Measurements from ENCODE around the gene GATA1.

The GATA1 gene

DNA sequence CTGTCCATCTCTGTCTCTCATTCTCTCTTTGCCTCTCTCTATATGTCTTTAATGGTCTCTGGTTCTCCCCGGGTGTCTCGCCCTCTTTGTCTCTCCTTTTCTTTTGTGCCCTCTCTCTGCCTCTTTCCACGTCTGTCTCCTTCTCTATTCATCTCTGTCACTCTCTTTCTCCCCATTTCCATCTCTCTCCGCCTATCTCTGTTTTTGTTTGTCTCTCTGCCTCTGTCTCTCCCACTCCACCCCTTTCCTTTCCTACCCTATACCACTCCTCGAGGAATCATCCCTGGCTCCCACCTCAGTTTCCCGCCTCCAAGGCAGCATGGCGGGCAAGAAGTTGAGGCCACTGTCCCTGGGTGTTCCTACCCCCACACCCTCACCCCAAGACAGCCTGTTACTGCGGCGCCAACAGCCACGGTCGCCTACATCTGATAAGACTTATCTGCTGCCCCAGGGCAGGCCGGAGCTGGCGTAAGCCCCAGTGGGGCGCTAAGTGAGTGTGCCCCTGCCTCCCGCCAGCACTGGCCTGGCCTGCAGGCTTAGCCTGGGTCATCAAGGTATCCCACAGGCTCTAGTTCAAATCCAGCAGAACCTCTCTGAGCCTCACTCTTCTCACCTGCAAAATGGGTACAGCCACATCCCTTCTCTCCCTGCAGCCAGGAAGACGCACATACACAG, 713 bp upstream of the GATA1 start:
- DNase-seq, result no peak

DNA sequence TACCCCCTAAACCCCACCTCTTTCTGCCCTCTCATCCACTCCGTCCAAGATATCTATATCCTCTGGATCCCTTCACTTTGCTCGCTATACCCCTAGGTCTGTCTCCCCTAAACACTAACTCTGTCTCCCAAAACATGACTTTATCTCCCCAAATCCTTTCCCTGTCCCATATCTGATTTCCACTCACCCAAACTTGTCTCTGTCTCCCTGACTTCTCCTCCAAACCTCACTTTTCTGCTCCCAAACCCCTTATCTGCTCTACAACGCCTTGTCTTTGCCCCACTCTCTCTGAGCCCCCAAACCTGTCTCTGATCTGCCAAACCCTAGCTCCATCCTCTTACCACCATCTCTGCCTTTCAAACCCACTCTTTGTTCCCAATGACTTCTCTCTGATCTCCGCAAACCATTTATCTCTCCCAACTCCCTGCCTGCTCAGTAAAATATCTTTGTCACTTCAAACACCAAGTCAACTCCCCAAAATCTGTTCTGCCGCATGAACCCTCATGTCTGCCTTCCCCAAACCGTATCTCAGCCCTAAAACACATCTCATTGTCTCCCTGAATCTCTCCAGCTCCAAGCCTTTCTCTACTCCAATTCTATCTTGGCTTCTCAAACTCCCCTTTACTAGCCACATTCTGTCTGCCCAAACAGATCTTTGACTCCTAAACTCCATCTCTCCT, 575 bp downstream of the GATA1 start:
- DNase-seq, result no peak

DNA sequence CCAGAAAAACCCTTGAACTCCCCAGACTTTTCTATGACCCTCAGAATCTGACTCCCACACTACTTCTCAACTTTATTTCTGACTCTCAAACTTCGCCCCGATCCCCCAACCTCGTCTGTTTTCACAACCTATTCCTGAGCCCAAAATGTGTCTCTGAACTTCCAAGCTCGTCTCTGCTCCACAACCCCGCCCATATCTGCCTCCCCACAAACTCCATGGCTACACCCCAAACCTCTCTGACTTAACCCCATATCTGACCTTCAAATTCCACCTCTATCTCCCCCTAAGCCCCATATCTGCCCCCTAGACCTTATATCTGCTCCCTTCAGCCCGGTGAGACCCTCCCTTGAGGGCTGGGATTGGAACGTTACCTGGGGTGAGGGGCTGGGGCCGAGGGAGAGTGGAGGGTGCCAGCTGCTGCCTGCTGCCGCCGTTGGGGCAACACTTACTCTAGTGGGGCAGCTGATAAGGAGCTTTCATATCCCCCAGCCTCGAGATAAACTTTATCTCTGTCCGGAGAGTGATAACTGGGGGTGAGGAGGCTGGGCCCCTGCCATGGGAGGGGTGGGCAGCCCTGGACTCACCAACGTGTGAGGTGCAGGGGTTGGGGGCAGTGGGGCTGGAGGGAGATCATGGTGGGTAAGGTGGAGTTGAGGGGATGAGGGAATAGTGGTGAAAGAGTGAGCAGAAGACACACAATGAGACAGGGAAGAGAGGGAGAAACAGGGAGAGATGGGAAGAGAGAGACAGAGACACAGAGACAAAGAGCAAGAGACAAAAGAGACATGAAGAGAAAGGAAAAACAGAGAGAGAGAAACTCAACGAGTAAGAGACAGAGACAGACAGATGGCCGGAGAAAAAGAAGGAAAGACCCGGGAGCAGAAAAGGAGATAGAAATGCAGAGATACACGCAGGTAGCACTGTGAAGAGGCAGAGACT, 1.4 kb downstream of the GATA1 start:
- DNase-seq, result no peak

GRCh38 chrX:48789366-48790220, 3.2 kb downstream of the GATA1 start:
- no peak for DNase-seq

DNA sequence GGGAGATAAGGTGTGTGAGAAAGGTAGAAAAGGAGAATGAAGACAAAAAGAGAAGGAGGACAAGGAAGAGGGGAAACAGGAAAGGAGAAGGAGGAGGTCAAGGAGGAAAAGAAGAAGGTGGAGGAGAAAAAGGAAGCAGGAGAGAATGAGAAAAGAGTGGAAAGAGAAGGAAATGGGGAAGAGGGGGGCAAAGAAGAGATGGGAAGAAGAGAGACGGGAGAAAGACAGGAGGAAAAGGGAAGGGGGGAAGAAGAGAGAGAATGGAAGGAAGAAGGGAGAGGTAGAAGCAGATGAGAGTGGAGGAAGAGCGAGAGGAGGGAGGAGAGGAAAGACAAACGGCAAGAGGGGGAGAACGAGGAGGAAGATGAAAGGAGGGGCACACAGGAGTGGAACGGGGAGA, 4.1 kb downstream of the GATA1 start:
- no peak for DNase-seq

DNA sequence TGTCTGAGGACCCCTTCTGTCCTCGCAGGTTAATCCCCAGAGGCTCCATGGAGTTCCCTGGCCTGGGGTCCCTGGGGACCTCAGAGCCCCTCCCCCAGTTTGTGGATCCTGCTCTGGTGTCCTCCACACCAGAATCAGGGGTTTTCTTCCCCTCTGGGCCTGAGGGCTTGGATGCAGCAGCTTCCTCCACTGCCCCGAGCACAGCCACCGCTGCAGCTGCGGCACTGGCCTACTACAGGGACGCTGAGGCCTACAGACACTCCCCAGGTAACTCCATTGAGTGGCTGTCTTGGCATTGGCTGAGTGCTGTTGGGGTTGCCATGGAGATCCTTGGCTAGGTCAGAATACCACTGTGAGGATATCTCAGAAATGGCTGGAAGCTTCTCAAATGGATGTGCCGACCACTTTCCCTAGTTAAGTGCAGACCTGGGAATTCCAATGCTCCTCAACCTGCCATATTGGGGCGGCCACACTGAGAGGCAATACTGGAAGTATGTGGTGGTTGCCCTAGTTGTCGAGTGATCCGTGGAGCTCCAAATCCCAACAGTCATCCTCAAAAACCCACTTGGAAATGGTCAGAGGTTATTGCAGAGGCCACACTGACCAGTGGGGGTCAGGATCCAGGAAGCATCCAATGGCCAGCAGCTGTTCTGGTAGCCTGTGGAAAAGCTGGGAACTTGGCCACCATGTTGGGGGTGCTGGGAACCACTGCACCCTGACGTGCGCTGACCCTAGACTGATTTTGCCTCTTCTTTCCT, 4.9 kb downstream of the GATA1 start:
- no peak for DNase-seq

- DNase-seq, result no peak
Measured at GRCh38 chrX:48792219-48792618, 5.8 kb downstream of the GATA1 start.

DNA sequence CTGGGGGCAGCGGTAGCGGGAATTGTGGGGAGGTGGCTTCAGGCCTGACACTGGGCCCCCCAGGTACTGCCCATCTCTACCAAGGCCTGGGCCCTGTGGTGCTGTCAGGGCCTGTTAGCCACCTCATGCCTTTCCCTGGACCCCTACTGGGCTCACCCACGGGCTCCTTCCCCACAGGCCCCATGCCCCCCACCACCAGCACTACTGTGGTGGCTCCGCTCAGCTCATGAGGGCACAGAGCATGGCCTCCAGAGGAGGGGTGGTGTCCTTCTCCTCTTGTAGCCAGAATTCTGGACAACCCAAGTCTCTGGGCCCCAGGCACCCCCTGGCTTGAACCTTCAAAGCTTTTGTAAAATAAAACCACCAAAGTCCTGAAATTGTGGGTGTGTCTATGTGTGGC, 7.5 kb downstream of the GATA1 start:
- DNase-seq, result no peak

GRCh38 chrX:48794340-48794910, 8.0 kb downstream of the GATA1 start:
- DNase-seq, result no peak

- peak; percentile 29 for DNase-seq
Measured at GRCh38 chrX:48794911-48795515, 8.6 kb downstream of the GATA1 start.

DNA sequence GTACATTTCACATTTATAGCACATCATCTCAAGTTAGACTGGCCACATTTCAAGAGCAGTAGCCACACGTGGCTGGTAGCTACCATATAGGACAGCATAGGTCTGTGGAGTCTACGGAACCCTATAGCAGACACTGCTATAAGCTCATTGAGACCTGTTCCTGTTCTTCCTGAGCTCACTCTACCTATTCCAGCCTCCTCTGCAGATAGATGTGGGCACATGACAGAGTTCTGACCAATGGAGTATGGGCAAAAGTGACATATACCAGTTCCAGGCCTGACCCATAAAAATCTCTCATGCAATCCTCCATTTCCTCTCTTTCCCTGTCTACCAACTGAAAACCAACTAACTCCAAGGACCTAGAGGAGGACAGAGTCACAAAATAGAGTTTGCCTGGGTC, 11.9 kb downstream of the GATA1 start:
- no peak for DNase-seq

DNA sequence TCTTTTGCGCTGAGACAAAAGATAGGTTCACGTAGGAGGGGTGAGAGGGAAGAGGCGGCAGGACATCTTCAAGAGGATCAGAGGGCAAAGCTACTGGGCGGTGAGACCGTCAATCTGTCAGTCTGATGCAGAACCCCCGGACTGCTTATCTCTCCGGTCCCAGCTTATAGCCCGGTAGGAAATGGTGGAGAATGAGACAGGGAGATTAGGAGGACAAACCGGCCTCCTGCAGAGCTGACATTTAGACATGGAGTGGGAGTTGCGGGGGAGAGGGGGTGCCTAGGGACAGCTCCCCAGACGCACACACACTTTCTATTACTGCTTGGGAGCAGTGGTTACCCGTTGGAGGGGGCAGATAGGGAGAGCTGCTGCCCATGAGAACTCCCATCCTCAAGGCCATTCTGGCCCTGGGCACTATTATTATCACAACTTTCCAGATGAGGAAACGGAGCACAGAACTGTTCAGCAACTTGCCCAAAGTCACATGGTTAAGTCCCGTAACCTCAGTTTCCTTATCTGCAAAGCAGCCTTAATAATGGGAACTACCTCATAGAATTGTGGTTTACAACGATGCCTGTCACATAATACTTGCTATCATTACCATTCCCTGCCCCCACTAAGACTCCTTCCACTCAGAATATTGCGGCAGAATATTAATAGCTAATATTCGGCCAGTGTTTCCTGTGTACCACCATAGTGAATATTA, 14.3 kb downstream of the GATA1 start:
- DNase-seq, result no peak

GRCh38 chrX:48801280-48802088, 15.1 kb downstream of the GATA1 start, which contains the start of gene HDAC6:
HDAC6 (plus strand) TSS chrX:48802067; CDS start chrX:48802693, 626 bp downstream.
- peak; percentile 99 for DNase-seq

DNA sequence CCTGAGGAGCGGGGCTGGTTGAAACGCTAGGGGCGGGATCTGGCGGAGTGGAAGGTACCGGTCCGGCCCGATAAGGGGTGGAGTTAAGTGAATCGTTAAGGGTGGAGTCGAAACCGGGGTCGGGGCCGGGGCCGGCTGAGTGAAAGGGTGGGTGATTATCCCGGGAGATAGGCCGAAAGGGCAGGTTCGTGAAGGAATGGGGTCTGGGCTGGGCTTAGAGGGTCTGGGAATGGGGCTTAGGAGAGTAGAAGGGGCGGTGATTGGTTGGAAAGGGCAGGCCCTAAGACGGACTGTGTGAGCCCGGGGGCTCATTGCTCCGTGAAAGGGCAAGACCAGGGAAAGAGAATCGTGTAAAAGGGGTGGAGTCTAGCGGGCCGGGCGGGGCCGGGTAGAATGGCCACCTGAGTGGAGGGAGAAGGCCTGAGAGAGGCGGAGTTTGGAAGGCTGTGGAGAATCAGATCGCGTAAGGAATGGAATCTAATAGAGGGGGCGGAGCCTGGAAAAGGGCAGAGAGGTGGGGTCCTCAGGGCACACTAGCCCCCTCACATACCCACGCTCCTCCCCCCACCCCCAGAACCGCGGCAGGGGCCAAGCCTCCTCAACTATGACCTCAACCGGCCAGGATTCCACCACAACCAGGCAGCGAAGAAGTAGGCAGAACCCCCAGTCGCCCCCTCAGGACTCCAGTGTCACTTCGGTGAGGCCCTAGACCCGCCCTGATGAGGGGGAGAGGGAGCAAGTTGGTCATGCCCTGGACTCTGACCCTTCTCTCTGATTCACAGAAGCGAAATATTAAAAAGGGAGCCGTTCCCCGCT, 15.9 kb downstream of the GATA1 start:
- peak; percentile 81 for DNase-seq

GRCh38 chrX:48802905-48803200, 16.5 kb downstream of the GATA1 start:
- DNase-seq, result no peak

GRCh38 chrX:48806081-48806480, 19.7 kb downstream of the GATA1 start:
- no peak for DNase-seq

DNA sequence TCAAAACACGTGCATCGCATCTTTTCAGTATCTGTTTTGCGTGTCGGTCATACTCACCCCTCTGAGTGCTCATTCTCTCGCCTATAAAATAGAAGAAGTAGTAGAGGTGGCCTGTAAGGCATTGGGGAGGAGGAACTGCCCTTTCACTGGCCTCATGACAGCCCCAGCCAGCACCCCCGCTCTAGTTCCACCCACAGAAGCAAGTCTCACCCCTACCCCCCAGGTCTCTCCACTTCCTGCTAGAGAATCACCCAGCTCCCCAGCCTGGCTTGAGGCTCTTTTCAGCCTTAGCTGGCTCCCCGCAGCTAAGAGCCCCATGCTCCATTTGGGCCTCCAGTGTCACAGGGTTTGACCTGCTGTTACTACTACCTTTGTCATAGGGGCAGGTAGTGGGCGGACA, 27.3 kb downstream of the GATA1 start:
- DNase-seq, result no peak

- DNase-seq, result no peak
Measured at GRCh38 chrX:48814722-48815121, 28.3 kb downstream of the GATA1 start.

Data from fibroblast of skin of scalp (primary cell).